Neural crest cell (in vitro differentiated cells): ENCODE data around the gene MST1R. TPM values are rescaled to one million over a fixed set of nuclear protein-coding genes. Genes with fewer than 3 reads are reported as not detected.

Experiments used
- DNase-seq: peaks from one replicate; pipeline ENCODE4 v3.0.0; 2021; ENCODE audit warnings: low read depth, mixed read lengths, low spot score
- H3K27ac Mint-ChIP-seq: one replicate; pipeline ENCODE4 v1.8.0; 2021; ENCODE audit warnings: mild to moderate bottlenecking, mixed read lengths; ENCODE audit not compliant: unreplicated experiment
- H3K27me3 Mint-ChIP-seq: 2 replicates; pipeline ENCODE4 v1.8.0; 2021; ENCODE audit warnings: low read depth, mild to moderate bottlenecking, mixed read lengths
- H3K36me3 Mint-ChIP-seq: 2 replicates; pipeline ENCODE4 v1.8.0; 2021; ENCODE audit warnings: low read depth, mild to moderate bottlenecking, mixed read lengths
- H3K4me1 Mint-ChIP-seq: 2 replicates; pipeline ENCODE4 v1.8.0; 2021; ENCODE audit warnings: mixed read lengths
- H3K4me3 Mint-ChIP-seq: one replicate; pipeline ENCODE4 v1.8.0; 2021; ENCODE audit warnings: mild to moderate bottlenecking, mixed read lengths
- H3K9me3 Mint-ChIP-seq: 2 replicates; pipeline ENCODE4 v1.8.0; 2021; ENCODE audit warnings: mixed read lengths
- CTCF ChIP-seq: fragments of 200-600 bp; sonication (generic); conservative IDR thresholded peaks from 2 replicates; pipeline ENCODE4 v1.5.0; 2021; ENCODE audit warnings: antibody characterized with exemption, mild to moderate bottlenecking
- total RNA-seq: library from RNA; stranded (reverse); gene quantifications from 2 replicates; pipeline ENCODE4 v1.2.1, GENCODE V29; 2021

The MST1R gene
- total RNA-seq, 1 donor from 2014 or later, result 1.4 TPM

DNA sequence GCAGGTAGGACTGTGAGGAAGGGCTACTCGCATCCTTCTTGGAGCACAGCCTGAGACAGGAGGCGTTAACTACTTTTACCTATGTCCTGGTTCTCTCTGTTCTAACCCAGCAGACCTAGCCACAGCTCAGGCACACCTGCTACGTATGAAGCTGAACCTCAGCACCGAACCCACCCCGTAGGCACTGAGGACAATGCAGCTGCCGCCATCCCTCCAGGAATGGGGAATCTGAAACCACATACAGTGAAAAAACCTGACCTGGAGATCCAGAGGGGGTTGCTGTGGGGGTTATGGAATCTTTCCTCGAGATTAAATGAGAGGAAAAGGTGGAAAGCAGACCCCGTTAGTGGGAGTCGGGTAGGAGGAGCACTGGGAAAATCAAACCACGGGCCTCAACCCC is 14.4 kb downstream of the MST1R start:
- H3K4me1 Mint-ChIP-seq, result peaks cover 15% of the 10 kb centered on the region
- H3K36me3 Mint-ChIP-seq, result no peaks in the 10 kb centered on the region
- no peak for TF ChIP-seq CTCF
- H3K4me3 Mint-ChIP-seq, result no peak overlapping the region
- DNase-seq, result no peak
- no peak overlapping the region for H3K27ac Mint-ChIP-seq
- no peaks in the 10 kb centered on the region for H3K9me3 Mint-ChIP-seq
- no peaks in the 10 kb centered on the region for H3K27me3 Mint-ChIP-seq

DNA sequence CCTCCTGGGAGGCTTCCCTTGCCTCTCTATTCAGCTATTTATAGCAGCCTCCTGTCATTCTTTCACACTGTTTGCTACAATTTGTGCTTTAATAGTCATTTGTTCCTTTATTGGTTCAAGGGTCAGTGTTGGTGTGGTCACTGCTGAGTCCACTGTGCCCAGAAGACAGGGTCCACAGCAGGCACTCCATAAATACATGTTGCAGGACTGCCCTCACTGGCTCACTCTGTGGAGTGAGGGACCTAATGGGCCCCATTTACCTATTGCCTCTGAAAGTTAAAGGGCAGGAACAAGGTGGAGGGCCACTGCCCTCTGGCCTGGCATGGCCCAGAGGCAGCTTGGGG is 16.8 kb downstream of the MST1R start:
- Mint-ChIP-seq H3K36me3 (no peaks in the 10 kb centered on the region), H3K27ac (peak overlapping the region; percentile 90), H3K9me3 (no peaks in the 10 kb centered on the region), H3K4me1 (peaks cover 23% of the 10 kb centered on the region), H3K27me3 (no peaks in the 10 kb centered on the region), H3K4me3 (no peak overlapping the region)
- DNase-seq, result no peak
- no peak for TF ChIP-seq CTCF

- no peak for DNase-seq
- Mint-ChIP-seq H3K4me3 (no peak overlapping the region), H3K4me1 (peaks cover 41% of the 10 kb centered on the region), H3K27me3 (no peaks in the 10 kb centered on the region), H3K9me3 (no peaks in the 10 kb centered on the region), H3K36me3 (no peaks in the 10 kb centered on the region), H3K27ac (peak overlapping the region; percentile 13)
- no peak for TF ChIP-seq CTCF
These were observed 19.7 kb downstream of the MST1R start for GRCh38 chr3:49883998-49884397.

DNA sequence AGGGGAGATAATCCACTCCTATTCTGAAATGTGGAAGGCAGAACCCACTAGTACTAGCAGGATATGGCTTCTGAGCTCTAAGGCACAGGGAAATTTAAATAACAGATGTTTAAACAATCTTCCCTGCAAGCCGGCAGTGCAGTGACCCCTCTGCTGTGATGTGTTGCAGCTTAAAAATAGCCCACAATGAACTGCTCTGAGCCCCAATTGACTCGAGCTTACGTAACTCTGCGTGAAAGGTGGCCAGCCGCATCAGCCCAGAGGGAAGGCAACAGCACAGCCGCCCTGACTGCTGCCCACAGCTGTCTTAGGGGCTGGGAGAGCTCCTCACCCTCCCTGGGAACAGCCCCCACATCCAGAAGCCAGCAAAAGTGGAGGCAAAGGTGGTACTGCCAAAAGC is 21.5 kb downstream of the MST1R start:
- Mint-ChIP-seq H3K4me1 (peaks cover 37% of the 10 kb centered on the region), H3K9me3 (no peaks in the 10 kb centered on the region), H3K36me3 (no peaks in the 10 kb centered on the region), H3K27me3 (no peaks in the 10 kb centered on the region), H3K27ac (peak overlapping the region; percentile 63), H3K4me3 (no peak overlapping the region)
- DNase-seq, result no peak
- TF ChIP-seq CTCF, result no peak

GRCh38 chr3:49880581-49881315 is 22.9 kb downstream of the MST1R start:
- H3K4me1 Mint-ChIP-seq, result peaks cover 32% of the 10 kb centered on the region
- H3K4me3 Mint-ChIP-seq, result peak overlapping the region; percentile 38
- DNase-seq, result peak; percentile 76
- H3K9me3 Mint-ChIP-seq, result no peaks in the 10 kb centered on the region
- no peaks in the 10 kb centered on the region for H3K36me3 Mint-ChIP-seq
- peak overlapping the region; percentile 86 for H3K27ac Mint-ChIP-seq
- TF ChIP-seq CTCF, result no peak
- H3K27me3 Mint-ChIP-seq, result no peaks in the 10 kb centered on the region
